SK-N-SH (cell line): ENCODE results near the gene REC8.

Experiments
- CTCF ChIP-seq: fragments of 200-600 bp; sonication (generic); IDR thresholded peaks from 2 replicates; pipeline ENCODE4 v1.6.1; 2017; ENCODE audit warnings: antibody characterized with exemption, mild to moderate bottlenecking, moderate library complexity
- TAF1 ChIP-seq: IDR thresholded peaks from 2 replicates; pipeline ENCODE4 v1.6.1; 2012; ENCODE audit warnings: low read depth, mild to moderate bottlenecking, low read length, moderate library complexity, borderline replicate concordance

DNA sequence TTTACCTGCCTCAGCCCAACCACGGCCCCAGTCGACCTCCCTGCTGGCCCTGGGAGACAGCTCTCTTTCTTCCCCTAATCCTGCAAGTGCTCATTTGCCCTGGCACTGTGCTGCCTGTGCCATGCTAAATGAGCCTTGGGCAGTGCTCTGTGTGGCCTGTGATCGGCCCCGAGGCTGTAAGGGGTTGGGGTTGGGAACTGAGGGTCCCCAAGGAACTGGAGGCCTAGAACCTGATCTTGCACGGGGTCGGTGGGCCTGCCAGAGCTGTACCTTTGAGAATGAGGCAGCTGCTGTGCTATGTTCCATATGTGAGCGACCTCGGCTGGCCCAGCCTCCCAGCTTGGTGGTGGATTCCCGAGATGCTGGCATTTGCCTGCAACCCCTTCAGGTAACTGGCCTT, 21.8 kb upstream of the REC8 start:
- TF ChIP-seq TAF1 (no peak), CTCF (no peak)
